Fibroblast of lung (primary cell): ENCODE results near the gene GRWD1. TPM values are rescaled to one million over a fixed set of nuclear protein-coding genes. Genes with fewer than 3 reads are reported as not detected.

Source experiments
- DNase-seq, 2 donors: peaks; one replicate each; pipeline versions ENCODE4 v3.0.0 to v3.0.0-alpha.2; 2010; ENCODE audit warnings: low read depth in 2 of 2
- H2AFZ ChIP-seq: 2 replicates; pipeline ENCODE4 v1.5.1; 2012; ENCODE audit warnings: low read length, control low read depth, inconsistent platforms
- H3K27ac ChIP-seq: 2 replicates; pipeline ENCODE4 v1.5.1; 2011; ENCODE audit warnings: low read length, control low read depth; ENCODE audit not compliant: insufficient read depth
- H3K27me3 ChIP-seq: 2 replicates; pipeline ENCODE4 v1.5.1; 2011; ENCODE audit warnings: mild to moderate bottlenecking, low read length; ENCODE audit not compliant: control insufficient read depth, insufficient read depth
- H3K36me3 ChIP-seq: 2 replicates; pipeline ENCODE4 v1.5.1; 2011; ENCODE audit warnings: low read length; ENCODE audit not compliant: control insufficient read depth, insufficient read depth
- H3K4me1 ChIP-seq: 2 replicates; pipeline ENCODE4 v1.5.1; 2011; ENCODE audit warnings: low read length; ENCODE audit not compliant: control insufficient read depth, insufficient read depth; ENCODE audit errors: extremely low read depth
- H3K4me2 ChIP-seq: 2 replicates; pipeline ENCODE4 v1.5.1; 2011; ENCODE audit warnings: low read length, control low read depth; ENCODE audit not compliant: insufficient read depth; ENCODE audit errors: extremely low read depth
- H3K4me3 ChIP-seq, 4 experiments: fragments of 200-600 bp in 1 of 4; sonication (generic) in 1 of 4; replicated peaks in 1 of 4; 2 replicates each; pipeline ENCODE4 v1.5.1; 2011 to 2016; ENCODE audit warnings: low read length in 4 of 4, low read depth in 3 of 4, mild to moderate bottlenecking in 3 of 4, control low read depth in 2 of 4, inconsistent platforms in 1 of 4, mixed read lengths in 1 of 4; ENCODE audit not compliant: insufficient read depth in 1 of 4; ENCODE audit errors: control extremely low read depth in 1 of 4
- H3K79me2 ChIP-seq: 2 replicates; pipeline ENCODE4 v1.5.1; 2012; ENCODE audit warnings: mild to moderate bottlenecking, low read length, inconsistent platforms; ENCODE audit not compliant: control insufficient read depth, insufficient read depth
- H3K9ac ChIP-seq: 2 replicates; pipeline ENCODE4 v1.5.1; 2011; ENCODE audit warnings: mild to moderate bottlenecking, low read length, control low read depth; ENCODE audit not compliant: insufficient read depth
- H3K9me3 ChIP-seq: 2 replicates; pipeline ENCODE4 v1.5.1; 2012; ENCODE audit warnings: low read depth, low read length; ENCODE audit not compliant: control insufficient read depth, insufficient read depth
- H4K20me1 ChIP-seq: 2 replicates; pipeline ENCODE4 v1.5.1; 2011; ENCODE audit warnings: low read length; ENCODE audit not compliant: control insufficient read depth, insufficient read depth; ENCODE audit errors: extremely low read depth
- EZH2 ChIP-seq: IDR thresholded peaks from 2 replicates; pipeline ENCODE4 v1.5.1; 2012; ENCODE audit warnings: low read length, control low read depth, mild to moderate bottlenecking; ENCODE audit errors: missing control alignments
- polyA plus RNA-seq, 2 donors: library from polyadenylated mRNA; depleted of rRNA in 1 of 2; stranded (reverse) in 1 of 2; unstranded in 1 of 2; fragments of >200 nt; gene quantifications; 2 replicates each; pipeline ENCODE4 v1.2.1, GENCODE V29; 2011 to 2012; ENCODE audit warnings: missing spikeins in 1 of 2
- total RNA-seq: library from RNA; depleted of rRNA; stranded (reverse); fragments of >200 nt; gene quantifications from 2 replicates; pipeline ENCODE4 v1.2.1, GENCODE V29; 2014
- TF ChIP-seq, protein P1 (sequence below), 2 donors: IDR thresholded peaks in 1 of 2; conservative IDR thresholded peaks in 1 of 2; 1 replicate in 1 of 2; 2 replicates in 1 of 2; pipeline ENCODE4 v1.5.1; 2011 to 2012; ENCODE audit warnings: low read length in 2 of 2, control low read depth in 1 of 2, inconsistent platforms in 1 of 2, low read depth in 1 of 2, mild to moderate bottlenecking in 1 of 2

GRWD1 gene
- total and polyA plus RNA-seq, 2 donors (not counting 1 experiment from before 2014, with no cell fraction given) = 9.1 to 14.7 TPM

- Histone ChIP-seq H2AFZ (no peak overlapping the region), H3K36me3 (peaks cover 27% of the 10 kb centered on the region), H3K27me3 (no peaks in the 10 kb centered on the region), H3K4me1 (peaks cover 3% of the 10 kb centered on the region), H3K4me2 (no peak overlapping the region), H4K20me1 (no peaks in the 10 kb centered on the region), H3K9ac (no peak overlapping the region), H3K4me3 (no peak overlapping the region), H3K9me3 (no peaks in the 10 kb centered on the region), H3K27ac (no peak overlapping the region), H3K79me2 (peaks cover 8% of the 10 kb centered on the region)
- no peak for DNase-seq
- no peak for TF ChIP-seq EZH2
- TF ChIP-seq, protein P1, sequence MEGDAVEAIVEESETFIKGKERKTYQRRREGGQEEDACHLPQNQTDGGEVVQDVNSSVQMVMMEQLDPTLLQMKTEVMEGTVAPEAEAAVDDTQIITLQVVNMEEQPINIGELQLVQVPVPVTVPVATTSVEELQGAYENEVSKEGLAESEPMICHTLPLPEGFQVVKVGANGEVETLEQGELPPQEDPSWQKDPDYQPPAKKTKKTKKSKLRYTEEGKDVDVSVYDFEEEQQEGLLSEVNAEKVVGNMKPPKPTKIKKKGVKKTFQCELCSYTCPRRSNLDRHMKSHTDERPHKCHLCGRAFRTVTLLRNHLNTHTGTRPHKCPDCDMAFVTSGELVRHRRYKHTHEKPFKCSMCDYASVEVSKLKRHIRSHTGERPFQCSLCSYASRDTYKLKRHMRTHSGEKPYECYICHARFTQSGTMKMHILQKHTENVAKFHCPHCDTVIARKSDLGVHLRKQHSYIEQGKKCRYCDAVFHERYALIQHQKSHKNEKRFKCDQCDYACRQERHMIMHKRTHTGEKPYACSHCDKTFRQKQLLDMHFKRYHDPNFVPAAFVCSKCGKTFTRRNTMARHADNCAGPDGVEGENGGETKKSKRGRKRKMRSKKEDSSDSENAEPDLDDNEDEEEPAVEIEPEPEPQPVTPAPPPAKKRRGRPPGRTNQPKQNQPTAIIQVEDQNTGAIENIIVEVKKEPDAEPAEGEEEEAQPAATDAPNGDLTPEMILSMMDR (conservative IDR thresholded peaks at IDR 0.05 in 1 of 2, IDR thresholded peaks at IDR 0.05 in 1 of 2; ENCODE audit: low read depth in 1 of 2, low read length in 2 of 2) = no peak
Measured at GRCh38 chr19:48450863-48451262, 5.1 kb downstream of the GRWD1 start.

- TF ChIP-seq EZH2 = no peak
- TF ChIP-seq, protein P1 (conservative IDR thresholded peaks at IDR 0.05 in 1 of 2, IDR thresholded peaks at IDR 0.05 in 1 of 2; ENCODE audit: low read depth in 1 of 2, low read length in 2 of 2) = no peak
- no peak overlapping the region for H3K27ac ChIP-seq
- no peaks in the 10 kb centered on the region for H3K27me3 ChIP-seq
- DNase-seq = no peak
- peaks cover under 1% of the 10 kb centered on the region for H3K79me2 ChIP-seq
- no peaks in the 10 kb centered on the region for H3K9me3 ChIP-seq
- H2AFZ ChIP-seq = no peak overlapping the region
- no peak overlapping the region for H3K4me3 ChIP-seq
- H3K9ac ChIP-seq = no peak overlapping the region
- H4K20me1 ChIP-seq = no peaks in the 10 kb centered on the region
- H3K4me1 ChIP-seq = peaks cover under 1% of the 10 kb centered on the region
- no peak overlapping the region for H3K4me2 ChIP-seq
- peaks cover 32% of the 10 kb centered on the region for H3K36me3 ChIP-seq
Measured at GRCh38 chr19:48451624-48452023, 5.8 kb downstream of the GRWD1 start.

DNA sequence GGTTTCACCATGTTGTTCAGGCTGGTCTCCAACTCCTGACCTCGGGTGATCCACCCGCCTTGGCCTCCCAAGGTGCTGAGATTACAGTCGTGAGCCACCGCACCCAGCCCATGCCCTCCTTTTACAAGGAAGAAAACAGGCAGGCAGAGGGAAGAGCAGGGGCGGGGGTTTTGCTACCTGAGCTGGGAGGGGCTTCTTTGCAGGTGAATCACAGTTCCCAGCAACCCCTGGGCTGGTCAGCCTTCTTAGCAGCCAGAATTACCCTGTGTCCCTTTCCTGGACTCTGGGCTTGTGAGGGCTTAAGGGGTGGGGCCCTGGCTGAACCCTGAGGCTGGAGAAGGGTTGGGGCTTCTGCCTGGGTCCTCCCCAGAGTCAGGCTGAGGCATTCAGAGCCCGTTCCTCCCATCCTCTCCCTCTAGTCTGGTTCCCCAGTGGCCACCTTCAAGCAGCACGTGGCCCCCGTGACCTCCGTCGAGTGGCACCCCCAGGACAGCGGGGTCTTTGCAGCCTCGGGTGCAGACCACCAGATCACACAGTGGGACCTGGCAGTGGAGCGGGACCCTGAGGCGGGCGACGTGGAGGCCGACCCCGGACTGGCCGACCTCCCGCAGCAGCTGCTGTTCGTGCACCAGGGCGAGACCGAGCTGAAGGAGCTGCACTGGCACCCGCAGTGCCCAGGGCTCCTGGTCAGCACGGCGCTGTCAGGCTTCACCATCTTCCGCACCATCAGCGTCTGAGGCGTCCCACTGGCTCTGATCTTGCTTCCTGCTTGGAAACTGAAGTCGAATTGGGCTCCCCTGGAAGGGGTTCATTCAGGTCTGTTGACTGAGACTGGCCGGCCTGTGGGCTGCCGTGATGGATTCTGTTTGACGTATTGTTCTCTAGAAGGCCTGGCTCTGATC is 6.8 kb downstream of the GRWD1 start:
- H4K20me1 ChIP-seq = no peaks in the 10 kb centered on the region
- no peak overlapping the region for H2AFZ ChIP-seq
- H3K4me2 ChIP-seq = no peak overlapping the region
- TF ChIP-seq EZH2 = no peak
- TF ChIP-seq, protein P1 (conservative IDR thresholded peaks at IDR 0.05 in 1 of 2, IDR thresholded peaks at IDR 0.05 in 1 of 2; ENCODE audit: low read depth in 1 of 2, low read length in 2 of 2) = no peak
- no peak for DNase-seq
- H3K9ac ChIP-seq = no peak overlapping the region
- H3K9me3 ChIP-seq = no peaks in the 10 kb centered on the region
- H3K27me3 ChIP-seq = no peaks in the 10 kb centered on the region
- no peaks in the 10 kb centered on the region for H3K4me1 ChIP-seq
- H3K27ac ChIP-seq = no peak overlapping the region
- H3K4me3 ChIP-seq = no peak overlapping the region
- peaks cover 32% of the 10 kb centered on the region for H3K36me3 ChIP-seq
- no peaks in the 10 kb centered on the region for H3K79me2 ChIP-seq
